SK-N-MC (cell line): ENCODE data around the gene TPMT.

Experiments used
- DNase-seq: peaks from one replicate; pipeline ENCODE4 v3.0.0-alpha.2; 2011; ENCODE audit warnings: low read depth, low spot score
- H3K27ac ChIP-seq: fragments of 200-600 bp; sonication (generic); 2 replicates; pipeline ENCODE4 v1.5.1; 2016; ENCODE audit warnings: mixed run types
- H3K36me3 ChIP-seq: fragments of 200-600 bp; sonication (generic); 2 replicates; pipeline ENCODE4 v1.6.1; 2017; ENCODE audit warnings: antibody characterized with exemption, low read length, mixed read lengths; ENCODE audit not compliant: insufficient read depth
- H3K4me3 ChIP-seq: fragments of 200-600 bp; sonication (generic); 2 replicates; pipeline ENCODE4 v1.5.1; 2016
- H3K9ac ChIP-seq: fragments of 200-600 bp; sonication (generic); 2 replicates; pipeline ENCODE4 v1.8.0; 2017; ENCODE audit warnings: mixed run types, mixed read lengths; ENCODE audit not compliant: insufficient read length
- H3K9me3 ChIP-seq: fragments of 200-600 bp; sonication (generic); 2 replicates; pipeline ENCODE4 v1.6.1; 2017; ENCODE audit warnings: low read depth, mild to moderate bottlenecking, antibody characterized with exemption, low read length, moderate library complexity, mixed read lengths
- EZH2 ChIP-seq: fragments of 200-600 bp; sonication (generic); IDR thresholded peaks from one replicate; pipeline ENCODE4 v1.6.1; 2017; ENCODE audit warnings: antibody characterized with exemption
- FOXP2 ChIP-seq: optimal IDR thresholded peaks from 2 replicates; pipeline ENCODE3; 2011; ENCODE audit warnings: mild to moderate bottlenecking, moderate library complexity; ENCODE audit not compliant: insufficient read depth; ENCODE audit errors: extremely low read length, control extremely low read depth
- POLR2AphosphoS5 ChIP-seq: IDR thresholded peaks from 2 replicates; pipeline ENCODE4 v1.6.1; 2012; ENCODE audit warnings: mild to moderate bottlenecking, low read depth, low read length, borderline replicate concordance

TPMT gene

DNA sequence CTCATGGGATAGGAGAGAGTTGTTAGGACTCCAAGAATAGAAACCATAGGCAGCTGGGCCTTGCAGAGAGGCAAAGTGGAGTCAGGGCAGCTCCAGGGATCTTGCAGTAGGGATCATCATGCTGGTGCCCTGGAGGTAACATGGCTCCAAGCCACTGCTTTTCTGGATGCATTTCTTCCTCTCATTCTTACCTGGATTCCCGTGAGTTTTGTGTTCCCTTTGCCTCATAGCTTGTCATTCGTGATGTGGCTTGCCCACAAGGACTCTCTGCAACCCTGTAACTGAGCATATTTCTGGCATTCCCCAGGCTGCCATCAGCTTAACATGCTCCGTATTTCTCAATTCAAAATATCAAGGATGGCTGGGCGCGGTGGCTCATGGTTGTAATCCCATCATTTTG, 37.7 kb downstream of the TPMT start:
- H3K36me3 ChIP-seq, result no peaks in the 10 kb centered on the region
- no peak for TF ChIP-seq POLR2AphosphoS5
- TF ChIP-seq EZH2, result no peak
- no peak for TF ChIP-seq FOXP2
- H3K9ac ChIP-seq, result no peak overlapping the region
- H3K9me3 ChIP-seq, result no peaks in the 10 kb centered on the region
- no peak for DNase-seq
- no peak overlapping the region for H3K4me3 ChIP-seq
- no peak overlapping the region for H3K27ac ChIP-seq

DNA sequence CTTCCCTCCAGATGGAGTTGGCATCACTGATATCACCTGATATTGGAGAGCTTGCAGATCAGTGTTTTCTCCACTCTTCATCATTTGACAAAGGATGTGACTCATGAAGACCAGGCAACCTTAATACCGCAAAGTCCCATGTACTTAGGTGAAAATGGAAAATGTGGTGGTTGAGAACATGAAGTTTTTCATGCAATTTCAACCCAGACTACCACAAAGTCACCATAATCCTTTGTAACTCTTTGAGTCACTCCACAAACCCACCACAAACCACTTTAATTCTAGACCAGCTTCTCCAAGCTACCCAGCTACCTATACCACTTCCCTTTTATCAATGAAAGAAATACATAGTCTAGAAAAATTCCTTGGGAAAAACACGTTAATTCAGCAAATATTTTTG, 39.5 kb downstream of the TPMT start:
- DNase-seq, result no peak
- Histone ChIP-seq H3K4me3 (no peak overlapping the region), H3K9ac (no peak overlapping the region), H3K36me3 (no peaks in the 10 kb centered on the region), H3K27ac (no peak overlapping the region), H3K9me3 (no peaks in the 10 kb centered on the region)
- TF ChIP-seq EZH2, result no peak
- TF ChIP-seq FOXP2, result no peak
- no peak for TF ChIP-seq POLR2AphosphoS5

DNA sequence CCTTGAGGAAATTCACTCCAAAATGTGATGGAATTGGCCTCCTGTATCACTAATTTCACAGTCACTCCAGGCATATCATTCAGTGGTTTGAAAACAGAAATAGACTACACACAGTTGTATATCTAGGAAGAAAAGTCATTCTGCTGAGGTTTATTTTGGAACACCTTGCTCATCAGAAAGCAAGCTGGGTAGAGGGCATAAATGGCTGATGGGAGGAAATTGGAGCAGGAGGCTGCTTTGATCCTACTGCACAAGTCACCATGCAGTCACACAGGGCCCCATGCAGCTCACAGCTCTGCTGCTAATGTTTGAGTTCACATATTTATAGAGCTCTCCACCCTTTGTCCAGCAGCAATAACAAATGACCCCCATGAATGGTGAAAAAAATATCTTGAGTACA, 44.7 kb downstream of the TPMT start:
- H3K36me3 ChIP-seq, result no peaks in the 10 kb centered on the region
- no peak overlapping the region for H3K4me3 ChIP-seq
- no peak for DNase-seq
- TF ChIP-seq EZH2 (no peak), FOXP2 (no peak), POLR2AphosphoS5 (no peak)
- H3K9ac ChIP-seq, result no peak overlapping the region
- peaks cover 3% of the 10 kb centered on the region; the same call in 1 of the 2 replicates for H3K9me3 ChIP-seq
- H3K27ac ChIP-seq, result no peak overlapping the region

DNA sequence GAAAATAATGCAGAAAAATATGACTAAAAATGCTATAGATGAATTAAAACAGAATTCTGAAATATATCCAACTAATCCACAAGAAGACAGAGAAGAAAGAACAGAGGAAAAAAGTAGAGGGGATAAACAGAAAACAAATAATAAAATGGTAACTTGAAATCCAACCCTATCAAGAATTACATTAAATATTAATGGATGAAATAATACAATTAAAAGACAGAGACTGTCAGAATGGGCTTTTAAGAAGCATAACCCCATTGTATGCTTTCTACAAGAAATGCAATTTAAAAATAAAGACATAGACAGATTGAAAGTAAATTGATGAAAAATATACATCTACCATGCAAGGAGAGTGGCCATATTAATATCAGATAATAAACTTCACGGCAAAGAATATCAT, 47.8 kb downstream of the TPMT start:
- H3K4me3 ChIP-seq, result no peak overlapping the region
- no peak for TF ChIP-seq POLR2AphosphoS5
- no peak for TF ChIP-seq EZH2
- TF ChIP-seq FOXP2, result no peak
- H3K36me3 ChIP-seq, result no peaks in the 10 kb centered on the region
- no peak overlapping the region for H3K27ac ChIP-seq
- H3K9me3 ChIP-seq, result peaks cover 3% of the 10 kb centered on the region; the same call in 1 of the 2 replicates
- H3K9ac ChIP-seq, result no peak overlapping the region
- no peak for DNase-seq

DNA sequence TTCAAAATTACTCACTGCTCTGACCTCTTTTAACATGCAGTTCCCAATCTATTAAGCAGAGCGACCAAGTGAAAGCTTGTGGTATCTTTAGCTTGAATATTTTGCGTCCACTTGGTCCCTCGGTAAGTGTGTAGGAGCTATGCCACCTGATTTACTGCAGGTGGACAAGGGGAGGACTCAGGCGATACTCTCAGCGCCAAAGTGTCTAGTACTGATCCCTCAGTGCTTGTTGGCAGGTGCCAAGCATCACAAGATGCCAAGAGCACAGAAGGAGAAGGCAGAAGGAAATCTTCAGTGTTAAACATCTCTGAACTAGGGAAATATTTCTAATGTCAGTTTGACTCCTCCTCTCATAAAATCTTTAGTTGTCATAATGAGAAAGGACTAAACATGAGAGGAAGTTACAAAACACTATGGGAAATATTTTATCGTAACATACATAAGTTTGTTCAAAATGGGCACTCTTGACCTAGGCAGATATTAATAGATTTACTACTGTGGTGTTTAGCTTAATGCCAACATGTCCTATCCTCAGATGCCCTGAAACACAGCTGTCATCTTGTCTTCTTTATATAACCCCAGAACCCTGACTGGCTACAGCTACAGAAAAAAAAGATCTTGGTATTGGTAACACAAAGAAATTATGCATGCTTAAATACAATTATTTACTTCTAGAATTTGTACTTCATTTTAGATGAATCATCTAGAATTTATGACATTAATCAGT, 51.9 kb downstream of the TPMT start:
- Histone ChIP-seq H3K27ac (no peak overlapping the region), H3K9me3 (peaks cover 3% of the 10 kb centered on the region; the same call in 1 of the 2 replicates), H3K9ac (no peak overlapping the region), H3K4me3 (no peak overlapping the region), H3K36me3 (no peaks in the 10 kb centered on the region)
- TF ChIP-seq FOXP2, result no peak
- no peak for TF ChIP-seq POLR2AphosphoS5
- TF ChIP-seq EZH2, result no peak
- DNase-seq, result no peak

DNA sequence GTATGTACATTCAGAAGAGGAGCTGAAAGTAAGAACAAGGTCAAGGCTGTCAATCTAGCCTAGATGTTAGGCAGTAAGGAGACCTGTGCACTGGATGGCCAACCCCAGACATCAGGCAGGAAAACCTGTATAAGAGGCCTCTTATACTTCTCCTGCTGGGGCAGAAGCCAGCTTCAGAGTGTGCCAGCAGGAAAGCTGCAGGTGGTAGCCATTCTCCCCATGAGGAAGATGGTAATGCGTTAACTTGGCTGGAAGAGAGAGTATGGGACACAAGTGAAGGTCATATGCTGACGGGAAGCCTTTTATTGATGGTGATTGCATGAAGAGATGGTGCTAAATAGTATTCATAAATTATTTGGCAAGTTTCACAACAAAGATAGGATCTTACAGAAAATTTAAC, 53.0 kb downstream of the TPMT start:
- Histone ChIP-seq H3K9ac (no peak overlapping the region), H3K4me3 (no peak overlapping the region), H3K9me3 (peaks cover under 1% of the 10 kb centered on the region; the same call in 1 of the 2 replicates), H3K36me3 (no peaks in the 10 kb centered on the region), H3K27ac (no peak overlapping the region)
- TF ChIP-seq POLR2AphosphoS5, result no peak
- TF ChIP-seq EZH2, result no peak
- TF ChIP-seq FOXP2, result no peak
- DNase-seq, result no peak

DNA sequence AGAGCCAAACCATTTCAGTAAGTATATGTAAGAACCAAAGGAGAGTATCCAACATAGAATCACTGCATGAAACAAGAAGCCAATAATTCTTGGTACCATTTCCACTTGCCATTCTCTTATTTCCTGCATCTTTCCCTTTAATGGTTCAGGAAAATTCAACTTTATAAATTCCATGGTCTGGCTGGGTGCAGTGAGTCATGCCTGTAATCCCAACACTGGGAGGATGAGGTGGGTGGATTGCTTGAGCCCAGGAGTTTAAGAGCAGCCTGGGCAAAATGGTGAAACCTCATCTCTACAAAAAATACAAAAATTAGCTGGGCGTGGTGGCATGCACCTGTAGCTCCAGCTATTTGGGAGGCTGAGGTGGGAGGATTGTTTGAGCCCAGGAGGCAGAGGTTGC, 53.6 kb downstream of the TPMT start:
- Histone ChIP-seq H3K9ac (no peak overlapping the region), H3K36me3 (no peaks in the 10 kb centered on the region), H3K9me3 (no peaks in the 10 kb centered on the region), H3K4me3 (no peak overlapping the region), H3K27ac (no peak overlapping the region)
- TF ChIP-seq FOXP2 (no peak), POLR2AphosphoS5 (no peak), EZH2 (no peak)
- DNase-seq, result no peak

DNA sequence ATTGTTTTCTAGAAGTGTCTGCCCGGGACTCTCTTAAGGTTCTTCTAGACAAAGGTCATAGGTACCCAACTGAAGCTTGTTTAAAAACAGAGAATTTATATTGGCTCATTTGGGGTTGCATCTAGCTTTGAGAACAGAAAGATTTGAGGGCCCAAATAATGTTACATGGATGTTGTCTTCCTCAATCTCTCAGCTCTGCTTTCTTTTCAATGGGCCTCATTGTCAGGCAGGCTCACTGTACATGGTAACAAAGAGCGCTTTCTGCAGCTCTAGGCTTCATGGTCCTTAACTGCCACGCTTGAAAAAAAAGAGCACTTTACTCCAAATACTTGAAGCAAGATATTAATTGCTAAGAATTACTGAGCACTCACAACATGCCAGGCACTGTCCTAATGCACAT, 54.6 kb downstream of the TPMT start:
- Histone ChIP-seq H3K27ac (no peak overlapping the region), H3K4me3 (no peak overlapping the region), H3K36me3 (no peaks in the 10 kb centered on the region), H3K9ac (no peak overlapping the region), H3K9me3 (no peaks in the 10 kb centered on the region)
- no peak for DNase-seq
- TF ChIP-seq FOXP2 (no peak), EZH2 (no peak), POLR2AphosphoS5 (no peak)

DNA sequence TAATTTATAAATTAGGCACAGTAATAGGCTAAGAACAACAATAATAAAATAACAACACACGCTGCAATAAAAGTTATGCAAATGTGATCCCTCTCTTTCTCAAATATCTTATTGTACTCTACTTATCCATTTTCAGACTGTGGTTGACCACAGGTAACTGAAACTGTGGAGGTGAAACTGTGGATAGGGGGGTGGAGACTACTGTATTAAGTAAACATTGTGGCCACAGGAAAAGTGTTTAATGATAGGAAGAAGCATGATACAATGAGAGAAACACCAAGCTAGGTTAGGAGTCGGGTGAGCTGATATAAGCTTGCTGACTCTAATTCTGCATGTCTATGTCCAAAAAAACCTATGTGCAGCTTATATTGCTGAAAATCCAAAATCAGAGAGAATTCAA, 55.4 kb downstream of the TPMT start:
- no peak for DNase-seq

More for the DNA sequence above, 55.4 kb downstream of the TPMT start:
- TF ChIP-seq POLR2AphosphoS5 (no peak), EZH2 (no peak), FOXP2 (no peak)
- Histone ChIP-seq H3K9me3 (no peaks in the 10 kb centered on the region), H3K4me3 (no peak overlapping the region), H3K27ac (no peak overlapping the region), H3K9ac (no peak overlapping the region), H3K36me3 (no peaks in the 10 kb centered on the region)
